DOHH2 (cell line): ENCODE measurements around the gene ENOX1.

ENCODE experiments used
- CTCF ChIP-seq: fragments of 200-600 bp; sonication (generic); IDR thresholded peaks from one replicate; pipeline ENCODE4 v1.5.1; 2014; ENCODE audit warnings: antibody characterized with exemption, mild to moderate bottlenecking, low read depth, low read length; ENCODE audit not compliant: poor library complexity, severe bottlenecking
- EZH2phosphoT487 ChIP-seq: fragments of 200-600 bp; sonication (generic); IDR thresholded peaks from 2 replicates; pipeline ENCODE4 v1.6.1; 2017; ENCODE audit warnings: borderline replicate concordance, mild to moderate bottlenecking, antibody characterized with exemption, low read length, moderate library complexity, mixed read lengths

GRCh38 chr13:43475140-43475539 lies 311.6 kb downstream of the ENOX1 start:
- no peak for TF ChIP-seq CTCF
- no peak for TF ChIP-seq EZH2phosphoT487
